ENCODE results near the gene KAT5. TPM values are rescaled to one million over a fixed set of nuclear protein-coding genes. Genes with fewer than 3 reads are reported as not detected.
"Not testable (repeated sequence)": the region's sequence is repeated elsewhere in the genome, so short reads cannot be mapped to it uniquely, and the experiment has no call there.

KAT5 gene
- total RNA-seq, 4 donors from 2014 or later: 51.6 to 203 (median 74.1) TPM

DNA sequence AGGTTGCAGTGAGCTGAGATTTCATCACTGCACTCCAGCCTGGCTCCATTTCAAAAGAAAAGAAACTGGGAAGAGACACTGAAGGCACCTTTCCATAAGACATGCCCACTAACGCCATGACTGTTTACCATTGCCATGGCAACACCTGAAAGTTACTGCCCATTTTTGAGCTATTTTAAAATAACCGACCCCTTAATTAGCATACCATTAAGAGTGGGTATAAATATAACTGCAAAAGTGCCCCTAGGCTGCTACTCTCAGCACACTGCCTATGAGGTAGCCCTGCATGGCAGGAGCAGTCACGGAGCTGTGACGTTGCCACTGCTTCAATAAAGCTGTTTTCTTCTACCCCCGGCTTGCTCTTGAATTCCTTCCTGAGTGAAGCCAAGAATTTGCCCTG, 18.4 kb downstream of the KAT5 start:
- DNase-seq: no peak
- WGBS, 2 donors (ENCODE audit: low coverage in 1 of 2): 55 to 74% methylated on average over 3 to 5 of the region's 5 CpGs

GRCh38 chr11:65735111-65735510, 23.1 kb downstream of the KAT5 start:
- in situ Hi-C loops (cut with MboI; ENCODE audit: low pct_ligation_motif_present in 1 of 4, low pct_unique_long_range_greater_than_20kb in 1 of 4, low sequenced_read_pairs in 3 of 4): not testable (repeated sequence)
- 72 to 83% methylated on average over 2 to 4 of the region's 4 CpGs for WGBS, 2 donors (ENCODE audit: low coverage in 1 of 2)

More for the DNA sequence above, 18.4 kb downstream of the KAT5 start:
- H3K4me3 ChIP-seq: no peak overlapping the region
- H3K9me3 ChIP-seq: no peaks in the 10 kb centered on the region
- intact Hi-C loops (cut with DNase I; ENCODE audit: low total_unique reads): no loop called here
- no peaks in the 10 kb centered on the region for H3K36me3 ChIP-seq
- no peaks in the 10 kb centered on the region for H3K27me3 ChIP-seq
- H3K27ac ChIP-seq: no peak overlapping the region
- TF ChIP-seq, protein P1, sequence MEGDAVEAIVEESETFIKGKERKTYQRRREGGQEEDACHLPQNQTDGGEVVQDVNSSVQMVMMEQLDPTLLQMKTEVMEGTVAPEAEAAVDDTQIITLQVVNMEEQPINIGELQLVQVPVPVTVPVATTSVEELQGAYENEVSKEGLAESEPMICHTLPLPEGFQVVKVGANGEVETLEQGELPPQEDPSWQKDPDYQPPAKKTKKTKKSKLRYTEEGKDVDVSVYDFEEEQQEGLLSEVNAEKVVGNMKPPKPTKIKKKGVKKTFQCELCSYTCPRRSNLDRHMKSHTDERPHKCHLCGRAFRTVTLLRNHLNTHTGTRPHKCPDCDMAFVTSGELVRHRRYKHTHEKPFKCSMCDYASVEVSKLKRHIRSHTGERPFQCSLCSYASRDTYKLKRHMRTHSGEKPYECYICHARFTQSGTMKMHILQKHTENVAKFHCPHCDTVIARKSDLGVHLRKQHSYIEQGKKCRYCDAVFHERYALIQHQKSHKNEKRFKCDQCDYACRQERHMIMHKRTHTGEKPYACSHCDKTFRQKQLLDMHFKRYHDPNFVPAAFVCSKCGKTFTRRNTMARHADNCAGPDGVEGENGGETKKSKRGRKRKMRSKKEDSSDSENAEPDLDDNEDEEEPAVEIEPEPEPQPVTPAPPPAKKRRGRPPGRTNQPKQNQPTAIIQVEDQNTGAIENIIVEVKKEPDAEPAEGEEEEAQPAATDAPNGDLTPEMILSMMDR (IDR thresholded peaks at IDR 0.05): no peak
- TF ChIP-seq EP300 (IDR thresholded peaks at IDR 0.05; ENCODE audit: low read depth) (no peak), POLR2AphosphoS5 (IDR thresholded peaks at IDR 0.05) (no peak)
- in situ Hi-C loops (cut with MboI; ENCODE audit: low pct_ligation_motif_present in 1 of 4, low pct_unique_long_range_greater_than_20kb in 1 of 4, low sequenced_read_pairs in 3 of 4): no loop called here
- no peaks in the 10 kb centered on the region for H3K4me1 ChIP-seq

DNA sequence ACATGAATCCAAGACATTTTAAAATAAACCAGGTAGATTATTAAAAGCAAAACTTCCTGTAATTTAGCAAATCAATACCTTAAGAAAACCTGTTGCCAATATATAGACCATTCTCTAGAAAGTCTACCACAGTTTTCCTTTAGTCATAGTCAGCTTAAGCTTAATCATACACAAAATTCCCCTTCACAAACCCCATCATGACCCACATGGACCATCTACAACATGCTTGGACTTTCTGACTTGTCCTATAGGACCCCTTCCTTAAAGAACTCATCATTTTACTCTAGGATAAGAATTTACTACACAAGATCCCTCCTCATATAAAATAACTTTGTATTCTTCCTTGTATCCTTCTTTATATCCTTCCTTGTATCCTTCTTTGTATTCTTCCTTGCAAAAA, 24.8 kb downstream of the KAT5 start:
- no peak overlapping the region for H3K27ac ChIP-seq
- no peaks in the 10 kb centered on the region for H3K9me3 ChIP-seq
- in situ Hi-C loops (cut with MboI; ENCODE audit: low pct_ligation_motif_present in 1 of 4, low pct_unique_long_range_greater_than_20kb in 1 of 4, low sequenced_read_pairs in 3 of 4): no loop called here
- TF ChIP-seq POLR2AphosphoS5 (IDR thresholded peaks at IDR 0.05): no peak
- TF ChIP-seq POLR2A (IDR thresholded peaks at IDR 0.05): no peak
- TF ChIP-seq, protein P1 (IDR thresholded peaks at IDR 0.05): no peak
- no peak for TF ChIP-seq EP300 (IDR thresholded peaks at IDR 0.05; ENCODE audit: low read depth)
- intact Hi-C loops (cut with DNase I; ENCODE audit: low total_unique reads): no loop called here
- H3K4me1 ChIP-seq: peaks cover 0 to 5% (median 0%) of the 10 kb centered on the region in 4 donors
- H3K27me3 ChIP-seq: no peaks in the 10 kb centered on the region
- no peaks in the 10 kb centered on the region for H3K36me3 ChIP-seq
- no peak for DNase-seq
- no peak overlapping the region for H3K4me3 ChIP-seq

More at GRCh38 chr11:65735111-65735510, 23.1 kb downstream of the KAT5 start:
- H3K36me3 ChIP-seq; H3K9me3 ChIP-seq; H3K4me3 ChIP-seq; DNase-seq; intact Hi-C loops (cut with DNase I; ENCODE audit: low total_unique reads); H3K27ac ChIP-seq; H3K27me3 ChIP-seq; H3K4me1 ChIP-seq: not testable (repeated sequence)

- Histone ChIP-seq H3K27me3 (no peaks in the 10 kb centered on the region), H3K27ac (no peak overlapping the region), H3K4me1 (peaks cover 0 to 5% (median 0%) of the 10 kb centered on the region in 4 donors), H3K9me3 (no peaks in the 10 kb centered on the region), H3K36me3 (no peaks in the 10 kb centered on the region), H3K4me3 (no peak overlapping the region)
- WGBS, 2 donors (ENCODE audit: low coverage in 1 of 2): 54 to 56% methylated on average over 2 of the region's 2 CpGs
- intact Hi-C loops (cut with DNase I; ENCODE audit: low total_unique reads): no loop called here
- DNase-seq: no peak
- TF ChIP-seq POLR2A (IDR thresholded peaks at IDR 0.05) (no peak), EP300 (IDR thresholded peaks at IDR 0.05; ENCODE audit: low read depth) (no peak), POLR2AphosphoS5 (IDR thresholded peaks at IDR 0.05) (no peak)
- TF ChIP-seq, protein P1 (IDR thresholded peaks at IDR 0.05): no peak
- in situ Hi-C loops (cut with MboI; ENCODE audit: low pct_ligation_motif_present in 1 of 4, low pct_unique_long_range_greater_than_20kb in 1 of 4, low sequenced_read_pairs in 3 of 4): no loop called here
These were observed 27.0 kb downstream of the KAT5 start for GRCh38 chr11:65739022-65739421.

DNA sequence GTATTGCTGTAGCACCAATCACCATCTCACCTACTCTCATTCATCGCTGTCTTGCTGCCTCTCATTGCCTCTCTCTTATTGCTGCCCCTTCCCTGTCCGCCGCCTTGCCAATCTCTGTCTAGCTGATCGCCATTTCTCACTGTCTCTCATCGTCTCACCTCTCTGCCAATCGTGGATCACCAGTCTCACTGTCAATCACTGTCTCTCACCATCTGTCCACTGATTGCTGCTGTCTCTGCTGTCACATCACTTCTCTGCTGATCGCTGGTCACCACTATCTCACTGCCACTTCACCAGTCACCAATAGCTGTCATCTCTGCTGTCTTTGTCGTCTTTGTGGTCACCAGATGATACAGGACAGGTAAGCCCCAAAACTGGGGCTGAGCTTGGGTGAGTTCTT, 29.1 kb downstream of the KAT5 start:
- no peak for TF ChIP-seq POLR2AphosphoS5 (IDR thresholded peaks at IDR 0.05)
- no peak for TF ChIP-seq POLR2A (IDR thresholded peaks at IDR 0.05)
- no peak for TF ChIP-seq EP300 (IDR thresholded peaks at IDR 0.05; ENCODE audit: low read depth)
- TF ChIP-seq, protein P1 (IDR thresholded peaks at IDR 0.05): no peak
- 89% methylated on average over 8 of the region's 8 CpGs; no CpG with 5 or more reads in 1 of the 2 donors for WGBS, 2 donors (ENCODE audit: low coverage in 1 of 2)
- no peak for DNase-seq
- intact Hi-C loops (cut with DNase I; ENCODE audit: low total_unique reads) (no loop called here), in situ Hi-C loops (cut with MboI; ENCODE audit: low pct_ligation_motif_present in 1 of 4, low pct_unique_long_range_greater_than_20kb in 1 of 4, low sequenced_read_pairs in 3 of 4) (no loop called here)
- Histone ChIP-seq H3K36me3 (no peaks in the 10 kb centered on the region), H3K9me3 (no peaks in the 10 kb centered on the region), H3K4me3 (no peak overlapping the region), H3K27me3 (no peaks in the 10 kb centered on the region), H3K27ac (no peak overlapping the region), H3K4me1 (peaks cover 0 to 5% (median 0%) of the 10 kb centered on the region in 4 donors)

All from transverse colon (tissue), 4 donors.